HG02759 (cell line): ENCODE results near the gene KLHL15.

ENCODE experiments used
- ATAC-seq: cut with Tn5 transposase; IDR thresholded peaks from one replicate; pipeline ENCODE4 v1.9.1; 2021; ENCODE audit warnings: mild to moderate bottlenecking, moderate library complexity; ENCODE audit not compliant: unreplicated experiment

The KLHL15 gene

DNA sequence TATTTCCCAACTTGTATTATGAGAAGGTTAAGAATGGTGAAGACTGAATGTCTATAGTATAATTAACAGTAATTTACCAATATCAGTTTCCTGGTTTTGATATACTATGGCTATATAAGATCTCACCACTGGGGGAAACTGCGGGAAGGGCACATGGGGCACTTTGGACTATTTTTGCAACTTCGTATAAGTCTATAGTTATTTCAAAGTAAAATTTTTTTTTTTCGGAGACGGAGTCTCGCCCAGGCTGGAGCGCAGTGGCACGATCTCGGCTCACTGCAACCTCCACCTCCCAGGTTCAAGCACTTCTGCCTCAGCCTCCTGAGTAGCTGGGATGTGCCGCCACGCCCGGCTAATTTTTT, 73.1 kb downstream of the KLHL15 start:
- no peak for ATAC-seq

DNA sequence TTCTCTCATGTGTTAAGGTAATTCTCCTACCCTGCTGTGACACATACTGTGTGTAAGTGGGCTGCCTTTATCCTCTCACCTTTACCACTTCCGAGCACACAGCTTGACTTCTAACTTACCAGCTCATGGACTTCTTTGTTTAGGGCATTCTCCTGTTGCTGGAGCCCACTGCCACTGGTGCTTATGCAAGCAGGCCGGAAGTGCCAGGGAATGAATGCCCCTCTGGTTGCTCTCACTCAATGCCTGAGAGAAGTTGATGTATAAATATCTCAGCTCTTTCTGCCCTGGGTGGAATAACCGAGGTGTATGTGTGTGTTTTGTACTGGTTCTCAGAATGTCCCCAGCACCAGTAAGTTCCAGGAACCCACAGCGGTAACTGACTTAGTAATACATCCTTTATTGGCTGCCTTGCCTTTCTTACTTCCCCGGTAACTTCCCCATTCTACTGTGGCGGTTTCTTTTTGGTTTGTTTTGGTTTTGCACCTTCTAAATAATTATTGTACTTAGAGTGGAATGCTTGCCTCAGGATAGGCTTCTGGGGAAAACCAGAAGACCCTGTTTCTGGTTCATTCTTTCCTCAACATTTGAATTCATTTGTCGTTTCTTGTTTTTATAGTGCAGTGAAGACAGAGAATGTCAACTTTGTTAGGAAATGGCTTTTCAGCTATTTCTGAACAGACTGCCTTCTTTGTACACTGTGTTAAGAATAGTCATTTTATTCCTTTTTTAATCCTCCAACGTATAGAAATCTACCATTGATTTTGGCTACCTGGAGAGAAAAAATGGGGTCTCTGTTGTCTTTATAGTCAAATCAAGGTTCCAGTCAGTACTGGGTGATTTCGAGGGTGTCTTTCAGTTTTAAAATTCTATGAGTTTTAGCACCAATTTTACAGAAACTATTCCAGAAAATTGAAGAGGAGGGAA, 73.7 kb downstream of the KLHL15 start:
- peak; percentile 94 for ATAC-seq

DNA sequence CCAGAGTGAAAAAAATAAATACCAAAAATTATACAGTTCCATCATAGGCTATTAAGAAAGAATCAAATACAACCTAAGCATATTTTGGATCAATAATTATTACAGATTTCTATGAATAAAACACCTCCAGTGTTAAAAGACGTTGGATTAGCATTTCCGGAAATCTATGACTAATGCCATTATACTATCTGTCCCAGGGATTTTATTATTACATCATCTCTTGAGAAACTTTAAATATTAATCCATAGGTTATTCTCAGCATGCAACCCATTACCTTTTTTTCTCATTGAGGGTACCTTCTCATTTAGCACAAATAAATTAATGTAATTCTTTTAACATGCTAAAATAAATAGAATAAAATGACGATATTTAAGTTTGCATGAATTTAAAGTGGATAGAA, 74.6 kb downstream of the KLHL15 start:
- no peak for ATAC-seq

DNA sequence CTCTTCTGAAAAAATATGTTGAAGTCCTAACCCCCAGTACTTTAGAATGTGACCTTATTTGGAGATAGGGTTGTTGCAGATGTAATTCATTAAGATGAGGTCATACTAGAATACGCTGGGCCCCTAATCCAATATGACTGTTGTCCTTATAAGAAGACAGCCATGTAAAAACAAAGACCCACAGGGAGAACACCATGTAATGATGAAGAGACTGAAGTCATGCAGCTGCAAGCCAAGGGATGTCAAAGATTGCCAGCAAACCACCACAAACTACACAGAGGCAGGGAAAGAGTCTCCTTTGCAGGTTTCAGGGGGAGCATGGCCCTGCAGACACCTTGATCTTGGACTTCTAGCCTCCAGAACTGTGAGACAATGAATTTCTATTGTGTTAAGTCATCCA, 81.8 kb downstream of the KLHL15 start:
- no peak for ATAC-seq

DNA sequence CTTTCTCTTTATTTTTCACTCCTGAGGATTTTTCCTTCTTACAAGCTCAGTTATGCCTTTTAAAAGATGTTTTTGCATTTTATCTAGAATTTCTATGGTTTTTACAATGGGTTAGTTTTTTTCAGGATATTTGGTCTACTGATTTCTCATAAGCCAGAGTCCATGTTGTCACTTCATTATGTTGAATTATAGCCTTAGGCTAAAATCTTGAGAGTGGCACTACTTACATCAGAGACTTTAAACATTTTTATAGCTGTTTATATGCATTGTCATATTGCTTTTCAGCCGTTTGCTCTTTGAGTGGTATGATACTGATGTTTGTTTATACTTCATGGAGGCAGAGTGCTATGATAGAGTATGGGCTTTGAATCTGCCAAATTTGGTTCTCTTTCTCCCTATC, 82.8 kb downstream of the KLHL15 start:
- no peak for ATAC-seq

DNA sequence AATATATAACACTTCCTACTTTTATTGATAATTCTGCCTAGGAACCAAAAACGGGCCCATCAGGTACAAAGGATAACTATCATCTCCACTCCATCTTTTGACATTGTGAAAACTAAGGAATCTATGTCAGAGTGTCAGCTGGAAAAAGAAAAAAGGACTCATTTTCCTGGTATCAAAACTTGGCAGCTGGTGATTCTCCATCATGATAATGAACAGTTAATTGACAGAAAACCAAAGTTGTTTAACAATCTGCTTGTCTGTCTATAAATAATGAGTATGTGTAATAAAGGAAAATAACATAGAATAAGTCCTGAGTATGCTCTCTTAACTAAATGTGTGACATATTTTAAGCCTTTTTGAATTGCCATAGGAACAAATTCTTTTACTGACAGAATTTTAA, 87.8 kb downstream of the KLHL15 start:
- ATAC-seq, result no peak

DNA sequence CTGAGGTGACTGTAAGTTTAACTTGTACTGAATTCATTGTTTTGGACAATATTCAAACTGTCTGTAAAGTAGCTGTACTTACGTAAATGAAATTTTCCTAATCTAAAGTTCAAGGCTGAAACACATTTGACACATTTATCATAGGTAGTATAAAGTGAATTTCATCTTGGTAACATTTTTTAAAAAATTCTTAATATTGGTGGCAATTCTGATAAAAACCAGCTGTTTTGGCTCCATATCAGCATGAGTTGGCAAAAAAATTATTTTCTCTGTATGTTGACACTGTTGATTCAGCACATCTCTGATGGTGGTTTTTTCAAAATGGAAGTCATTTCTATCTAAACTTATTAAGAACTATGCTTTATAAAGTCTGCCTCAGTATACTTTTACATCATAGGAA, 88.3 kb downstream of the KLHL15 start:
- no peak for ATAC-seq

DNA sequence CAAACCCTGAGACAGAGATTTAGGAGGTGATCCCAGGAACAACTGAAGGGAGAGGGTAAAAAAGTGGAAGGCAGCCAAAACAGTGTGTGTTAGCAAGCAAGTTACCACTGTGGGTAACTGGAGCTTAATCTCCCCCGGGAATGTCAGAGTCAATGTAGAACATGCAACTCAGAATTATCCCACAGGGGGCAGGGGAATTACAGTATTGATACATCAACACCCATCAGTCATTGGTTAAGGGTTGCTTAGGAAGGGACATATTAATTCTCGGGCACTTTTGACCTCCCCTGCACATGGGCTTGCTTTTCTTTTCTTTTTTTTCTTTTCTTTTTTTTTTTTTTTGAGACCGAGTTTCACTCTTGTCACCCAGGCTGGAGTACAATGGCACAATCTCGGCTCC, 89.9 kb downstream of the KLHL15 start:
- ATAC-seq, result no peak

DNA sequence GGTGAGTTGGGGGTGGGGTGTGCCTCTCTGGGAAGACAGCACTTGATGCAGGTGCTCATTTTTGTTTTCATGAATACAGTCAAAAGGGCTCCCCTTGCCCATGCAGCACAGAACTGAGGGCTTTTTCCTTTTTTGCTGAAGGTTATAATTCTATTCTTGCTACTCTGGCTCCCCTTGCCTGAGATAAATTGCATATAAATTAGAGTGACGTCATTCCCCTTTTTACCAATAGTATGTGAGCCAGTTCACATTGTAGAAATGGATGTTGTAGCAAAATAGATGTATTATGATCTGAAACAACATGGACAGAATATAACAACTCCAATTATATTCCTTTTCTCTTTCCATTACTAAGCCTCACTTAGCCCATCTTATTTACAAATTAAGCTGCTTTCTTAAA, 90.8 kb downstream of the KLHL15 start:
- ATAC-seq, result no peak

DNA sequence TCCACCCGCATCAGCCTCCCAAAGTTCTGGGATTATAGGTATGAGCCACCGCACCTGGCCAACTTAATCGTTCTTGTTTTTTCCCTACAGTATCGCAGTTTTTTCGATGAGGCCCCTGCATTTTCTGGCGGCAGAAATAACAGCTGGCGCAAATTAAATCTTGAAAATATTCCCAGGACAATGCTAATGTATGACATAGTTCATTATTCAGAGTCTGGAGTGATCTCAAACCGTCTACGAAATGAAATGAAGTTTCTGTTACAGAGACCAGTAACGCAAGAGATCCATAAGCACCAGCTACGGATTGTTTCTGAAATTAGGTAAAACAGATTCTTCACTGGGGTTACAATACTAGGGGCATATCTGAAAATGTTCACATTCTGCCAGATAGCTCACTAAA, 91.9 kb downstream of the KLHL15 start:
- no peak for ATAC-seq
